ENCODE results near the gene SGK2.

- TF ChIP-seq, protein P1, sequence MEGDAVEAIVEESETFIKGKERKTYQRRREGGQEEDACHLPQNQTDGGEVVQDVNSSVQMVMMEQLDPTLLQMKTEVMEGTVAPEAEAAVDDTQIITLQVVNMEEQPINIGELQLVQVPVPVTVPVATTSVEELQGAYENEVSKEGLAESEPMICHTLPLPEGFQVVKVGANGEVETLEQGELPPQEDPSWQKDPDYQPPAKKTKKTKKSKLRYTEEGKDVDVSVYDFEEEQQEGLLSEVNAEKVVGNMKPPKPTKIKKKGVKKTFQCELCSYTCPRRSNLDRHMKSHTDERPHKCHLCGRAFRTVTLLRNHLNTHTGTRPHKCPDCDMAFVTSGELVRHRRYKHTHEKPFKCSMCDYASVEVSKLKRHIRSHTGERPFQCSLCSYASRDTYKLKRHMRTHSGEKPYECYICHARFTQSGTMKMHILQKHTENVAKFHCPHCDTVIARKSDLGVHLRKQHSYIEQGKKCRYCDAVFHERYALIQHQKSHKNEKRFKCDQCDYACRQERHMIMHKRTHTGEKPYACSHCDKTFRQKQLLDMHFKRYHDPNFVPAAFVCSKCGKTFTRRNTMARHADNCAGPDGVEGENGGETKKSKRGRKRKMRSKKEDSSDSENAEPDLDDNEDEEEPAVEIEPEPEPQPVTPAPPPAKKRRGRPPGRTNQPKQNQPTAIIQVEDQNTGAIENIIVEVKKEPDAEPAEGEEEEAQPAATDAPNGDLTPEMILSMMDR (IDR thresholded peaks at IDR 0.05; ENCODE audit: low read length) = no peak
- no peak for TF ChIP-seq EZH2 (optimal IDR thresholded peaks at IDR 0.05; ENCODE audit: low read depth, low read length)
Measured at GRCh38 chr20:43532416-43533055, 26.3 kb upstream of the SGK2 start.

All from MM.1S (cell line).